ENCODE results near the gene MUC4. TPM values are rescaled to one million over a fixed set of nuclear protein-coding genes. Genes with fewer than 3 reads are reported as not detected.
A peak's percentile ranks its signal among the peaks of the same experiment; 100 is the strongest.

Gene MUC4
- total RNA-seq, 2 donors from 2014 or later = not detected

DNA sequence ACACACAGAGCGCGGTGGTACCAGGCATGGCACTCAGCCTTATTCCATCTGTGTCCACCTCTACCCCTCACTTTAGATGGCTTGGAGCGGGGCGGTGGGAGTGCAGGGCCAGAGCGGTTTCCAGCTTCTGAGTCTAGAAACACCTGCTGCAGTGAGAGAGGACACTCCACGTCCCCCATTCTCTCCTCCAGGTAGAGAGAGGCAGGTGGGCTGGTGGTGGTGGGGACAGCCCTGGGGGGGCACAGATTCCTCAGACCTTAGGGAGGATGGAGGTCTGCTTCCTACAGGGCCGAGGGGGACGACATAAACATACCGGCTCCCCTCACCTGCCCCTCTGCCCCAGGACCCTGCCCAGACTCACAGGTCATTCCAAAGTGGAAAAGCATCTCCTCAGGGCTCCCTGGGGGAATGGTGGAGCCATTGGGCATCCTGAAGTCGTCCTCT is 50.6 kb downstream of the MUC4 start:
- no peak for ATAC-seq
- H3K27ac ChIP-seq = no peak overlapping the region
- no peaks in the 10 kb centered on the region for H3K36me3 ChIP-seq (replicated peaks in 1 of 2; ENCODE audit: insufficient read depth in 1 of 2, low read depth in 2 of 2)
- intact Hi-C loops (cut with DNase I) = no loop called here
- H3K4me3 ChIP-seq = no peak overlapping the region
- H3K9me3 ChIP-seq = no peaks in the 10 kb centered on the region
- TF ChIP-seq CTCF (IDR thresholded peaks at IDR 0.05) (no peak), POLR2A (IDR thresholded peaks at IDR 0.05) (no peak)
- WGBS, 2 donors = 59 to 70% methylated on average over 8 to 10 of the region's 10 CpGs
- no peaks in the 10 kb centered on the region for H3K27me3 ChIP-seq
- no peaks in the 10 kb centered on the region for H3K4me1 ChIP-seq
- no peak for DNase-seq

GRCh38 chr3:195760345-195761122 is 51.2 kb downstream of the MUC4 start:
- H3K4me3 ChIP-seq = no peak overlapping the region
- intact Hi-C loops (cut with DNase I) = no loop called here
- 59 to 60% methylated on average over 19 to 24 of the region's 24 CpGs for WGBS, 2 donors
- H3K4me1 ChIP-seq = no peaks in the 10 kb centered on the region
- ATAC-seq = peak; percentile 35
- H3K36me3 ChIP-seq (replicated peaks in 1 of 2; ENCODE audit: insufficient read depth in 1 of 2, low read depth in 2 of 2) = no peaks in the 10 kb centered on the region
- DNase-seq = no peak
- no peak overlapping the region for H3K27ac ChIP-seq
- no peaks in the 10 kb centered on the region for H3K27me3 ChIP-seq
- no peak for TF ChIP-seq POLR2A (IDR thresholded peaks at IDR 0.05)
- no peak for TF ChIP-seq CTCF (IDR thresholded peaks at IDR 0.05)
- H3K9me3 ChIP-seq = no peaks in the 10 kb centered on the region

- Histone ChIP-seq H3K36me3 (replicated peaks in 1 of 2; ENCODE audit: insufficient read depth in 1 of 2, low read depth in 2 of 2) (no peaks in the 10 kb centered on the region), H3K9me3 (no peaks in the 10 kb centered on the region), H3K27me3 (no peaks in the 10 kb centered on the region), H3K4me3 (no peak overlapping the region), H3K4me1 (no peaks in the 10 kb centered on the region), H3K27ac (no peak overlapping the region)
- ATAC-seq (no peak), DNase-seq (no peak)
- 64 to 71% methylated on average over 19 of the region's 19 CpGs for WGBS, 2 donors
- no peak for TF ChIP-seq POLR2A (IDR thresholded peaks at IDR 0.05)
- TF ChIP-seq CTCF (IDR thresholded peaks at IDR 0.05) = no peak
- intact Hi-C loops (cut with DNase I) = no loop called here
Measured at GRCh38 chr3:195758721-195759353, 52.9 kb downstream of the MUC4 start.

DNA sequence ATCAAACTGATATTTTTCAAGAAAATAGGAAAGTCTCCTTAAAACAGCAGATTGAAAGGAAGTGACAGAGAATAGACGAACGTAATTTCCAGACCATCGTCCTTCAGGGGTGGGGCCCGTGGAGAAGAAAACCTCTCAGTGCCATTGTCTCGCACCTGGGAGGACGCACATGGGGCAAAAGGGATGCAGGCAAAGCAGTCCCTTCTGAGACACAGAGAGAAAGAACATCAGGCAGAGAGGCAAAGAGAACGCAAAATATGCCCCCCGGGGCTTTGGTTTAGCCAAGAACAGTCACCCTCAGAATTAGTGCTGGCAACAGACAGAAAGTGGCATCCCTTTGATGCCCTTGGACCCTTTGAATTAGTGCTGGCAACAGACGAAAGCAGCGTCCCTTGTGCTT is 53.9 kb downstream of the MUC4 start:
- Histone ChIP-seq H3K36me3 (replicated peaks in 1 of 2; ENCODE audit: insufficient read depth in 1 of 2, low read depth in 2 of 2) (no peaks in the 10 kb centered on the region), H3K9me3 (no peaks in the 10 kb centered on the region), H3K27ac (no peak overlapping the region), H3K4me1 (no peaks in the 10 kb centered on the region), H3K27me3 (no peaks in the 10 kb centered on the region), H3K4me3 (no peak overlapping the region)
- intact Hi-C loops (cut with DNase I) = no loop called here
- no peak for DNase-seq
- no peak for TF ChIP-seq CTCF (IDR thresholded peaks at IDR 0.05)
- TF ChIP-seq POLR2A (IDR thresholded peaks at IDR 0.05) = no peak
- 41 to 44% methylated on average over 10 of the region's 10 CpGs for WGBS, 2 donors
- no peak for ATAC-seq

Data from body of pancreas (tissue), 4 donors.